Ammon's horn (tissue), 1 donor: ENCODE measurements around the gene RSRC1.
"Not testable (repeated sequence)": the region's sequence is repeated elsewhere in the genome, so short reads cannot be mapped to it uniquely, and the experiment has no call there.

Experiments used
- DNase-seq: peaks from one replicate; pipeline ENCODE4 v3.0.0-alpha.2; 2016; ENCODE audit warnings: low spot score

RSRC1 gene

DNA sequence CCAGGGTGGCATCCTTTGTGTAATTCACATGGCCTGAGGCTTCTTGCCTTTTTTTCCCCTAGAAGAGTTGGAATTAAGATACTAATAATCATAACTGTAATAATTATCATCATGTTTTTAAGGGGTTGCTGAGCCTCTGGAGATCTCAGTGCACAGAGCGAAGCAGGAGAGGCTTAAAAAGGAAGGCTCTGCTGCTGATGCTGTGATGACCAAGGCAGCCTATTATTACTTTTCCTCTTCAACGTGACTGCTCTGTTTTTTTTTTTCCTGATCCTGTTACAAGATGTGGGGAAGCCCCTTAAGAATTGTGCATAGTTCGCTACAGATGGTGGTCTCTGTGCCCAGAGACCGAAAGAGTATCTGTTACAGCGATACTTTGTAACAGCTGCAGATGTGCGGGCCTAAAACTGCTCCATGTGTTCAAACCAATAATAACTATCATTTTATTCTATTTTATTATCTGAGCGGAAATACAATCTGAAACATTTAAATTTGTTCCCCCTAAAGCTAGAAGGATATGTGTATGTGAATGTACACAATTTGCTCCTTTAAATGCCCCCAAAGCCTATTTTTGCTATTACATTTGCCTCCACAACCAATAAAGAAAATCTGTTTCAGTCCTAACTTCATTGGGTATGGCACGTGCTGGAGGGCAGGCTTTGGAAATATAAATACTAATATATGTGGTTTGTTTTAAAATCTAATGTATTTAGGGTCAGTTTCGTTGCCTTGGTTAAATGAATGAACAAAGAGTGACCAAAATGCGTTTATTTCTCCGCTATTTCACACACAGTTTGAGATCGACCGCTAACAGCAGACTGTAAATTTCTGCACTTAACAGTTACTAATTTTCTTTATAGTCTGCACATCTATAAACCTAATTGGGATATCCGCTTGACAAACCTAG lies 8.3 kb upstream of the RSRC1 start:
- DNase-seq: no peak

GRCh38 chr3:158102242-158103080 lies 7.4 kb upstream of the RSRC1 start:
- no peak for DNase-seq

- no peak for DNase-seq
Observed at GRCh38 chr3:158103081-158103886, 6.6 kb upstream of the RSRC1 start.

GRCh38 chr3:158103887-158104327 lies 6.0 kb upstream of the RSRC1 start:
- DNase-seq: no peak

GRCh38 chr3:158104431-158104921 lies 5.4 kb upstream of the RSRC1 start:
- DNase-seq: no peak

DNA sequence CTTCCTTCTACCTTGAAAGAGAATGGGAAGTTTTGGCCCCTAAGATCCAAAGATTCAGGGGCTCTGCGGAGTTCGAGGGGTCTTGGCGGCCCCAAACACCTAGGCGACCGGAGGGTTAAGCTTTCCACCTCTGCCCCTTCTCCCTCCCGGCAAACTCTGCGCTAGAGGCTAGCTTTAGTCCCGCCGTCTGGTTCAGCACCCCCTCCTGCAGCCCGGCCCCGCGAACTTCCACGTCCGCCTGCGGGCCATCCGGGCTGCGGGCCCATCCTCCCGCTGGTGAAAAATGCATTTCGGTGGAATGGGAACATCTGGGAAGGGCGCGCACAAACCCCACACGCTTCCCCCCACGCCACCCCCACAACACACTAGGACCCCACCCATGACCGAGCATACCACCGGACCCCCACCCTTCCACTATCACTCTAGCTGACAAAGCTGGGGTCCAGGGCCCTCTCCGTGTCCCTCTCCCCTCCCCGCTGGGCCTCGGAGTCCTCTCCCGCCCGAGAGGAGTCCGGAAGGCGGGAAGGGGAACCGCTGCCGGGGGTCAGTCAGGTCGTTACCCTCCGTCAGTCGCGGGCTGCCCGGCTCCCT lies 4.7 kb upstream of the RSRC1 start:
- DNase-seq: no peak

- DNase-seq: no peak
Observed at GRCh38 chr3:158105710-158106253, 4.1 kb upstream of the RSRC1 start.

GRCh38 chr3:158106766-158107471 lies 3.0 kb upstream of the RSRC1 start:
- no peak for DNase-seq

GRCh38 chr3:158107605-158108444 lies 2.1 kb upstream of the RSRC1 start:
- no peak for DNase-seq

- no peak for DNase-seq
Observed at GRCh38 chr3:158108445-158108985, 1.4 kb upstream of the RSRC1 start.

DNA sequence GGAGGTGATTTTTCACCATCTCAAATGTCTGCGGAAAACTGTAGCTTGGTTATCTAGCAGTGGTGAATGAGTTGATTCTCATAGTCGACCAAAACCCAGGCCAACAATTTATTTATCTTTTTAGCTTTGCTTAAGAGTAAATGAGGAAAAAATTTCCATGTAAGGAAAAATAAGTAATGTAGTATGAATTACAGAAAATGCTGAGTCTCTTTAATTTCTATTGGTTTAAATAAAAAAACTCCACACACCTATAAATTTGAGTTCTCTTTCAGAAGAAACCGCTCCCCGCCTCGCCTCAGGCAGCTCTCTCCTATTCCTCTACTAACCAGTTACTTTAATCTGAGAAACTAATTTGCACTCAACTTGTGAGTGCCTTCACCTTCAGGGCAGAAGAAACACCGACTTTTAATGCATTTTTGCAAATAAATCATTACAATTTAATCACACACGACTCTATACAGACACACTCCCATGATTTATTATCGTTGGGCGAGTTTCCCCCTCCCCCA lies 540 bp upstream of the RSRC1 start:
- no peak for DNase-seq

GRCh38 chr3:158110658-158111018 lies 749 bp downstream of the RSRC1 start:
- DNase-seq: no peak

DNA sequence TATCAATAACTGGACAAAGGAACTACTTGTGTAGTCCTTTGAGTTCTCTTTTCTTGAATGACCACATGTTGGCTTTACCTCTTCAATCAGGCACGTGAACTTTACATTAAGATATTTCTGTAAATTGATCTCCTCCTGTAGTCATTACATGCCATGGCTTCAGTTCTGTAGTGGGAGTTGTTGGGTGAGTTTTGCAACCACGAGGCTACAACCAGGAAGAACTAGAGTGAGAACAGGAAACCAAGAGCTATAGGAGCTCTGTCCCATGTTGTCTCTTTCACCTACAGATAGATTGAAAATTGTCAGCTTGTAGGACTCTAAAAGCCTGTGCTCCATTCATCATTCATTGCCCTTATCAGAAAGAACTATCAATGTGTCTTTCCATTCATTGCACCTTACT lies 2.0 kb downstream of the RSRC1 start:
- no peak for DNase-seq

- not testable (repeated sequence) for DNase-seq
Observed at GRCh38 chr3:158113595-158113994, 3.7 kb downstream of the RSRC1 start.

- no peak for DNase-seq
Observed at GRCh38 chr3:158120330-158120729, 10.4 kb downstream of the RSRC1 start.

- no peak for DNase-seq
Observed at GRCh38 chr3:158121295-158121694, 11.4 kb downstream of the RSRC1 start.

GRCh38 chr3:158122721-158123120 lies 12.8 kb downstream of the RSRC1 start:
- not testable (repeated sequence) for DNase-seq

- DNase-seq: no peak
Observed at GRCh38 chr3:158127250-158128219, 17.6 kb downstream of the RSRC1 start.
